ENCODE results near the gene COL15A1. TPM values are rescaled to one million over a fixed set of nuclear protein-coding genes. Genes with fewer than 3 reads are reported as not detected.

The COL15A1 gene
- total and polyA plus RNA-seq, 2 of the 13 experiments (the other 11 are each of a cell fraction or from before 2014, with no cell fraction given), result not detected

DNA sequence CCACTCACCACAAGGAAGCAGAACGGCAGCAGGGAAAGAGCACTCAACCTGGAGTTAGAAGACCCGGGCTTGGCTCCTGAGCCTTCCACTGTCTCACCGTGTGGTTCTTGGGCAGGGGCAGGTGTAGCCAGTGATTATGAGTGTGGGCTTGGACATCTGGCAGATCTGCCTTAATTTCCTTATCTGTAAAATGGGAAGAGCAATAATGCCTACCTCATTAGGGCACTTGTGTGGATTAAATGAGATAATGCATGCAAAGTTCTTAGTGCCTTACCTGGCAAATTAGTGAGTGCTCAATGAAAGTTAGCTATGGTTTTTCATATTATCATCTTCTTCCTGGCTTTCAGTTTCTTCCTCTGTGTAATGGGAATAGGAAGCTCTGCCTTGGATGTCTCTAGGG, 28.1 kb upstream of the COL15A1 start (continued):
- TF ChIP-seq, protein P1, sequence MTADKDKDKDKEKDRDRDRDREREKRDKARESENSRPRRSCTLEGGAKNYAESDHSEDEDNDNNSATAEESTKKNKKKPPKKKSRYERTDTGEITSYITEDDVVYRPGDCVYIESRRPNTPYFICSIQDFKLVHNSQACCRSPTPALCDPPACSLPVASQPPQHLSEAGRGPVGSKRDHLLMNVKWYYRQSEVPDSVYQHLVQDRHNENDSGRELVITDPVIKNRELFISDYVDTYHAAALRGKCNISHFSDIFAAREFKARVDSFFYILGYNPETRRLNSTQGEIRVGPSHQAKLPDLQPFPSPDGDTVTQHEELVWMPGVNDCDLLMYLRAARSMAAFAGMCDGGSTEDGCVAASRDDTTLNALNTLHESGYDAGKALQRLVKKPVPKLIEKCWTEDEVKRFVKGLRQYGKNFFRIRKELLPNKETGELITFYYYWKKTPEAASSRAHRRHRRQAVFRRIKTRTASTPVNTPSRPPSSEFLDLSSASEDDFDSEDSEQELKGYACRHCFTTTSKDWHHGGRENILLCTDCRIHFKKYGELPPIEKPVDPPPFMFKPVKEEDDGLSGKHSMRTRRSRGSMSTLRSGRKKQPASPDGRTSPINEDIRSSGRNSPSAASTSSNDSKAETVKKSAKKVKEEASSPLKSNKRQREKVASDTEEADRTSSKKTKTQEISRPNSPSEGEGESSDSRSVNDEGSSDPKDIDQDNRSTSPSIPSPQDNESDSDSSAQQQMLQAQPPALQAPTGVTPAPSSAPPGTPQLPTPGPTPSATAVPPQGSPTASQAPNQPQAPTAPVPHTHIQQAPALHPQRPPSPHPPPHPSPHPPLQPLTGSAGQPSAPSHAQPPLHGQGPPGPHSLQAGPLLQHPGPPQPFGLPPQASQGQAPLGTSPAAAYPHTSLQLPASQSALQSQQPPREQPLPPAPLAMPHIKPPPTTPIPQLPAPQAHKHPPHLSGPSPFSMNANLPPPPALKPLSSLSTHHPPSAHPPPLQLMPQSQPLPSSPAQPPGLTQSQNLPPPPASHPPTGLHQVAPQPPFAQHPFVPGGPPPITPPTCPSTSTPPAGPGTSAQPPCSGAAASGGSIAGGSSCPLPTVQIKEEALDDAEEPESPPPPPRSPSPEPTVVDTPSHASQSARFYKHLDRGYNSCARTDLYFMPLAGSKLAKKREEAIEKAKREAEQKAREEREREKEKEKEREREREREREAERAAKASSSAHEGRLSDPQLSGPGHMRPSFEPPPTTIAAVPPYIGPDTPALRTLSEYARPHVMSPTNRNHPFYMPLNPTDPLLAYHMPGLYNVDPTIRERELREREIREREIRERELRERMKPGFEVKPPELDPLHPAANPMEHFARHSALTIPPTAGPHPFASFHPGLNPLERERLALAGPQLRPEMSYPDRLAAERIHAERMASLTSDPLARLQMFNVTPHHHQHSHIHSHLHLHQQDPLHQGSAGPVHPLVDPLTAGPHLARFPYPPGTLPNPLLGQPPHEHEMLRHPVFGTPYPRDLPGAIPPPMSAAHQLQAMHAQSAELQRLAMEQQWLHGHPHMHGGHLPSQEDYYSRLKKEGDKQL (CRISPR knock-in tag; IDR thresholded peaks at IDR 0.05; ENCODE audit: low read depth), result no peak
- TF ChIP-seq, protein P2, sequence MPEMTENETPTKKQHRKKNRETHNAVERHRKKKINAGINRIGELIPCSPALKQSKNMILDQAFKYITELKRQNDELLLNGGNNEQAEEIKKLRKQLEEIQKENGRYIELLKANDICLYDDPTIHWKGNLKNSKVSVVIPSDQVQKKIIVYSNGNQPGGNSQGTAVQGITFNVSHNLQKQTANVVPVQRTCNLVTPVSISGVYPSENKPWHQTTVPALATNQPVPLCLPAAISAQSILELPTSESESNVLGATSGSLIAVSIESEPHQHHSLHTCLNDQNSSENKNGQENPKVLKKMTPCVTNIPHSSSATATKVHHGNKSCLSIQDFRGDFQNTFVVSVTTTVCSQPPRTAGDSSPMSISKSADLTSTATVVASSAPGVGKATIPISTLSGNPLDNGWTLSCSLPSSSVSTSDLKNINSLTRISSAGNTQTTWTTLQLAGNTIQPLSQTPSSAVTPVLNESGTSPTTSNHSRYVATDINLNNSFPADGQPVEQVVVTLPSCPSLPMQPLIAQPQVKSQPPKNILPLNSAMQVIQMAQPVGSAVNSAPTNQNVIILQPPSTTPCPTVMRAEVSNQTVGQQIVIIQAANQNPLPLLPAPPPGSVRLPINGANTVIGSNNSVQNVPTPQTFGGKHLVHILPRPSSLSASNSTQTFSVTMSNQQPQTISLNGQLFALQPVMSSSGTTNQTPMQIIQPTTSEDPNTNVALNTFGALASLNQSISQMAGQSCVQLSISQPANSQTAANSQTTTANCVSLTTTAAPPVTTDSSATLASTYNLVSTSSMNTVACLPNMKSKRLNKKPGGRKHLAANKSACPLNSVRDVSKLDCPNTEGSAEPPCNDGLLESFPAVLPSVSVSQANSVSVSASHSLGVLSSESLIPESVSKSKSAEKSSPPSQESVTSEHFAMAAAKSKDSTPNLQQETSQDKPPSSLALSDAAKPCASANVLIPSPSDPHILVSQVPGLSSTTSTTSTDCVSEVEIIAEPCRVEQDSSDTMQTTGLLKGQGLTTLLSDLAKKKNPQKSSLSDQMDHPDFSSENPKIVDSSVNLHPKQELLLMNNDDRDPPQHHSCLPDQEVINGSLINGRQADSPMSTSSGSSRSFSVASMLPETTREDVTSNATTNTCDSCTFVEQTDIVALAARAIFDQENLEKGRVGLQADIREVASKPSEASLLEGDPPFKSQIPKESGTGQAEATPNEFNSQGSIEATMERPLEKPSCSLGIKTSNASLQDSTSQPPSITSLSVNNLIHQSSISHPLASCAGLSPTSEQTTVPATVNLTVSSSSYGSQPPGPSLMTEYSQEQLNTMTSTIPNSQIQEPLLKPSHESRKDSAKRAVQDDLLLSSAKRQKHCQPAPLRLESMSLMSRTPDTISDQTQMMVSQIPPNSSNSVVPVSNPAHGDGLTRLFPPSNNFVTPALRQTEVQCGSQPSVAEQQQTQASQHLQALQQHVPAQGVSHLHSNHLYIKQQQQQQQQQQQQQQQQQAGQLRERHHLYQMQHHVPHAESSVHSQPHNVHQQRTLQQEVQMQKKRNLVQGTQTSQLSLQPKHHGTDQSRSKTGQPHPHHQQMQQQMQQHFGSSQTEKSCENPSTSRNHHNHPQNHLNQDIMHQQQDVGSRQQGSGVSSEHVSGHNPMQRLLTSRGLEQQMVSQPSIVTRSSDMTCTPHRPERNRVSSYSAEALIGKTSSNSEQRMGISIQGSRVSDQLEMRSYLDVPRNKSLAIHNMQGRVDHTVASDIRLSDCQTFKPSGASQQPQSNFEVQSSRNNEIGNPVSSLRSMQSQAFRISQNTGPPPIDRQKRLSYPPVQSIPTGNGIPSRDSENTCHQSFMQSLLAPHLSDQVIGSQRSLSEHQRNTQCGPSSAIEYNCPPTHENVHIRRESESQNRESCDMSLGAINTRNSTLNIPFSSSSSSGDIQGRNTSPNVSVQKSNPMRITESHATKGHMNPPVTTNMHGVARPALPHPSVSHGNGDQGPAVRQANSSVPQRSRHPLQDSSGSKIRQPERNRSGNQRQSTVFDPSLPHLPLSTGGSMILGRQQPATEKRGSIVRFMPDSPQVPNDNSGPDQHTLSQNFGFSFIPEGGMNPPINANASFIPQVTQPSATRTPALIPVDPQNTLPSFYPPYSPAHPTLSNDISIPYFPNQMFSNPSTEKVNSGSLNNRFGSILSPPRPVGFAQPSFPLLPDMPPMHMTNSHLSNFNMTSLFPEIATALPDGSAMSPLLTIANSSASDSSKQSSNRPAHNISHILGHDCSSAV (CRISPR knock-in tag; IDR thresholded peaks at IDR 0.05; ENCODE audit: borderline replicate concordance), result no peak
- TF ChIP-seq ATF7 (IDR thresholded peaks at IDR 0.05), result no peak
- TF ChIP-seq ATF7 (CRISPR knock-in tag; IDR thresholded peaks at IDR 0.05), result no peak
